Caco-2 (cell line): ENCODE results near the gene MOV10. TPM values are rescaled to one million over a fixed set of nuclear protein-coding genes. Genes with fewer than 3 reads are reported as not detected.

Experiments used
- BruUV-seq: library from RNA; stranded (reverse); fragments of 400-500 nt; replicated peaks from 2 replicates; lab custom pipeline; 2021; lab: Mats Ljungman, UMichigan
- CTCF ChIA-PET: fragments of 300-600 bp; sonication (Branson Sonifier 250); formaldehyde crosslinking; loops from one replicate; lab custom pipeline; 2022; ENCODE audit warnings: antibody characterized with exemption; lab: Charles Lee
- POLR2A ChIA-PET: fragments of 300-600 bp; sonication (Branson Sonifier 250); formaldehyde crosslinking; loops from one replicate; lab custom pipeline; 2022; ENCODE audit warnings: antibody characterized with exemption; lab: Charles Lee
- DNase-seq, 2 experiments: peaks; one replicate each; pipeline versions ENCODE4 v3.0.0 to v3.0.0-alpha.2; 2020 to 2022
- H3K27me3 ChIP-seq: replicated peaks from 2 replicates; pipeline ENCODE4 v1.6.0; 2011; ENCODE audit warnings: low read length; ENCODE audit not compliant: control insufficient read depth, insufficient read depth
- H3K36me3 ChIP-seq: 2 replicates; pipeline ENCODE4 v1.5.1; 2011; ENCODE audit warnings: low read length; ENCODE audit not compliant: control insufficient read depth, insufficient read depth
- H3K4me1 ChIP-seq: fragments of 250-450 bp; sonication (Bioruptor Pico); 2 replicates; pipeline ENCODE4 v1.5.1; 2020; ENCODE audit warnings: mild to moderate bottlenecking
- H3K4me3 ChIP-seq: 2 replicates; pipeline ENCODE4 v1.5.1; 2011; ENCODE audit warnings: low read depth, mild to moderate bottlenecking, control low read depth, low read length
- H3K9me3 ChIP-seq: fragments of 250-450 bp; sonication (Bioruptor Pico); 2 replicates; pipeline ENCODE4 v1.5.1; 2020; ENCODE audit warnings: mild to moderate bottlenecking, moderate library complexity
- H3K27ac Mint-ChIP-seq: one replicate; pipeline ENCODE4 v1.8.0; 2022; ENCODE audit warnings: mixed read lengths; ENCODE audit not compliant: unreplicated experiment
- H3K27me3 Mint-ChIP-seq: one replicate; pipeline ENCODE4 v1.8.0; 2022; ENCODE audit warnings: mixed read lengths; ENCODE audit not compliant: insufficient read depth, unreplicated experiment
- H3K36me3 Mint-ChIP-seq: one replicate; pipeline ENCODE4 v1.8.0; 2022; ENCODE audit warnings: mild to moderate bottlenecking, mixed read lengths; ENCODE audit not compliant: insufficient read depth, unreplicated experiment
- H3K4me1 Mint-ChIP-seq: one replicate; pipeline ENCODE4 v1.8.0; 2022; ENCODE audit warnings: low read depth, mixed read lengths; ENCODE audit not compliant: unreplicated experiment
- H3K4me3 Mint-ChIP-seq: one replicate; pipeline ENCODE4 v1.8.0; 2022; ENCODE audit warnings: mild to moderate bottlenecking, moderate library complexity, mixed read lengths; ENCODE audit not compliant: unreplicated experiment
- H3K9me3 Mint-ChIP-seq: one replicate; pipeline ENCODE4 v1.8.0; 2022; ENCODE audit warnings: mixed read lengths; ENCODE audit not compliant: unreplicated experiment
- intact Hi-C: fragments of 100-400 bp; cut with micrococcal nuclease; formaldehyde crosslinking; loops from one replicate; pipeline ENCODE4 v1.10.0; 2022; ENCODE audit not compliant: unreplicated experiment
- total RNA-seq: library from RNA; stranded (reverse); gene quantifications from 2 replicates; pipeline ENCODE4 v1.2.3, GENCODE V29; 2022
- TF ChIP-seq, protein P1 (sequence below), 2 experiments: fragments of 200-600 bp in 1 of 2; IDR thresholded peaks; 1 replicate in 1 of 2; 2 replicates in 1 of 2; pipeline versions ENCODE4 v1.5.1 to v1.8.0; 2011 to 2022; ENCODE audit warnings: antibody characterized with exemption in 1 of 2, control low read depth in 1 of 2, inconsistent platforms in 1 of 2, low read depth in 1 of 2, low read length in 1 of 2, mild to moderate bottlenecking in 1 of 2, moderate library complexity in 1 of 2; ENCODE audit not compliant: insufficient read depth in 1 of 2, severe bottlenecking in 1 of 2, unreplicated experiment in 1 of 2

The MOV10 gene
- total RNA-seq, 1 experiment from 2014 or later, result 102 TPM

DNA sequence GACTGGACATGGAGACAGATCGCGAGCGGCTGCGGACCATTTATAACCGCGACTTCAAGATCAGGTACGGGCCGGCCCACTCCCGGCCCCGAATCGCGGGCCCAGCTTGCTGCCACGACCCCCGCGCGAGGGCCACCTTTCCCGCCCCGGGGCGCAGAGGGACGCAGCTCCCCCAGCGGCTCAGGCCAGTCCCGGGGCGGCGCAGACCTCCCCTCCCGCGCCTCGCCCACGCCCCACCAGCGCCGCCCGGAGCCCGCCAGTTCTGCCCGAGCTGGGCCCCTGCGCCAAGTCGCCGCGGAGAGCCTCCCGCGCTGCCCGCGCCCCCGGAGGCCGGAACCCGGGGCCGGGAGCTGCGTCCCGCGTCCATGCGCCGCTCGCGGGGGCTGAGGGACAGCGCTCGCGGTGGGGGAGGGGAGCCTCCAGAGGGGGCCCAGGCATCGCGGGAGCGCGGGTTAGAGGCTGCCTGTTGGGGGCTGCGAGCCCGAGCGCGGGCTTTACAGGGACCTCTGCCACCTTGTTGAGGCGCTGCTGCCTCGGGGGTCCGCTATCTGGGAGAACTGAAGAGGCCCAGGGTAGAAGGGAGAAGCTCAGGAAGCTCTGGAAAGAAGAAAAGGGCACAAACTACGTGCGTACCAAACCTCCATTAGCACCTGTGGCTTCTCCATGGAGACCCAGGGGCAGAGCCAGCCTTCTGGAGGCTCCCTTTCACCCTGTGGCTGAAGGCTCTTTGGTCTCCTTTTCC lies 698 bp downstream of the MOV10 start:
- Mint-ChIP-seq H3K4me3 (peak overlapping the region; percentile 88), H3K4me1 (peaks cover 13% of the 10 kb centered on the region), H3K27me3 (no peaks in the 10 kb centered on the region), H3K9me3 (no peaks in the 10 kb centered on the region), H3K36me3 (peaks cover 44% of the 10 kb centered on the region), H3K27ac (peak overlapping the region; percentile 98)
- DNase-seq, result peak in 1 of 2 experiments; percentile 59
- ChIA-PET POLR2A (interaction anchor here (1.6 to 1.7 kb wide), 2 partner anchors 24 to 30 kb away, joined by 6 to 27 read pairs; no protein-coding TSS in a partner anchor), CTCF (interaction anchor here (0.5 to 2.0 kb wide), 7 partner anchors 10 to 478 kb away, joined by 3 to 24 read pairs (median 6); no protein-coding TSS in a partner anchor)
- intact Hi-C loops, result loop anchor here (1.0 to 5.0 kb wide), 3 partner anchors 24 to 58 kb away; partner anchors contain the start of genes CAPZA1, RHOC and ST7L
- Histone ChIP-seq H3K36me3 (no peaks in the 10 kb centered on the region), H3K4me3 (peak overlapping the region; percentile 53), H3K27me3 (no peaks in the 10 kb centered on the region), H3K9me3 (no peaks in the 10 kb centered on the region), H3K4me1 (peaks cover 14% of the 10 kb centered on the region)
- BruUV-seq, result no TSS peak
- TF ChIP-seq, protein P1, sequence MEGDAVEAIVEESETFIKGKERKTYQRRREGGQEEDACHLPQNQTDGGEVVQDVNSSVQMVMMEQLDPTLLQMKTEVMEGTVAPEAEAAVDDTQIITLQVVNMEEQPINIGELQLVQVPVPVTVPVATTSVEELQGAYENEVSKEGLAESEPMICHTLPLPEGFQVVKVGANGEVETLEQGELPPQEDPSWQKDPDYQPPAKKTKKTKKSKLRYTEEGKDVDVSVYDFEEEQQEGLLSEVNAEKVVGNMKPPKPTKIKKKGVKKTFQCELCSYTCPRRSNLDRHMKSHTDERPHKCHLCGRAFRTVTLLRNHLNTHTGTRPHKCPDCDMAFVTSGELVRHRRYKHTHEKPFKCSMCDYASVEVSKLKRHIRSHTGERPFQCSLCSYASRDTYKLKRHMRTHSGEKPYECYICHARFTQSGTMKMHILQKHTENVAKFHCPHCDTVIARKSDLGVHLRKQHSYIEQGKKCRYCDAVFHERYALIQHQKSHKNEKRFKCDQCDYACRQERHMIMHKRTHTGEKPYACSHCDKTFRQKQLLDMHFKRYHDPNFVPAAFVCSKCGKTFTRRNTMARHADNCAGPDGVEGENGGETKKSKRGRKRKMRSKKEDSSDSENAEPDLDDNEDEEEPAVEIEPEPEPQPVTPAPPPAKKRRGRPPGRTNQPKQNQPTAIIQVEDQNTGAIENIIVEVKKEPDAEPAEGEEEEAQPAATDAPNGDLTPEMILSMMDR (IDR thresholded peaks at IDR 0.05; ENCODE audit: insufficient read depth in 1 of 2, low read depth in 1 of 2, low read length in 1 of 2, severe bottlenecking in 1 of 2, unreplicated experiment in 1 of 2), result no peak

DNA sequence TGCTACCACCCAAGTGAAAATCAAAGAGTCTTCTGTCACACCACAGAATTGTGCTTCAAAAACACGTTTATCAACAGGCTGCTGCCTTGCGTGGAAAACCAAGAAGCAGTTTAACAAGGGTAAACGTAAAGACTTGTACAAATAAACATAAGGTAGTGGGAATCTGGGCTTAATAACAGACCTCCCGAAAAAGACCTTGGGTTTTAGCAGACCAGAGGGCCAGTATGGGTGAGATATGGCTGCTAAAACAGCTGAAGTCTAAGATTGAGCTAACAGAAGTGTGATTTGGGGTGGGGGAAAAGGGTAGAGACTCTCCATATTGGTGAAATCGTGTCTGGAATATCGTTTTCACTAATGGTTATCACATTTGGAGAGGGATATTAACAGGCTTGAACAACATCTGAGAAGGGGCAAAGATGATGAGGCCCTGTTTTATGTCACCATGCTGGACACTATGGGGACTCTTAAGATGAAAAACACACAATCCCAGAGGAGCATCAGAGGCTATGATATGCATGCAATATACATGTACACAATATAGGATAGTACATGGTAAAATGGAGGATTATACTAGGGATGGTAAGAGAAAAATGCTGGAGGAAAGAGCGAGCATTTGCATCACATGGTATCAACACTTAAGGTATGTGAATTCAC lies 1.4 kb downstream of the MOV10 start:
- Mint-ChIP-seq H3K36me3 (peaks cover 37% of the 10 kb centered on the region), H3K4me1 (peaks cover 13% of the 10 kb centered on the region), H3K27ac (peak overlapping the region; percentile 15), H3K4me3 (peak overlapping the region; percentile 88), H3K9me3 (no peaks in the 10 kb centered on the region), H3K27me3 (no peaks in the 10 kb centered on the region)
- TSS peak; percentile 22 for BruUV-seq
- ChIA-PET CTCF (interaction anchor here (0.5 to 2.0 kb wide), 4 partner anchors 23 to 478 kb away, joined by 3 to 7 read pairs (median 3); no protein-coding TSS in a partner anchor), POLR2A (interaction anchor here (1.6 kb wide), 1 partner anchor 29 kb away, joined by 6 read pairs; no protein-coding TSS in a partner anchor)
- intact Hi-C loops, result loop anchor here (2.0 kb wide), 1 partner anchor 23 kb away; no protein-coding TSS in a partner anchor
- TF ChIP-seq, protein P1 (IDR thresholded peaks at IDR 0.05; ENCODE audit: insufficient read depth in 1 of 2, low read depth in 1 of 2, low read length in 1 of 2, severe bottlenecking in 1 of 2, unreplicated experiment in 1 of 2), result no peak
- Histone ChIP-seq H3K9me3 (no peaks in the 10 kb centered on the region), H3K27me3 (no peaks in the 10 kb centered on the region), H3K36me3 (no peaks in the 10 kb centered on the region), H3K4me1 (peaks cover 14% of the 10 kb centered on the region), H3K4me3 (peak overlapping the region; percentile 53)
- no peak for DNase-seq

DNA sequence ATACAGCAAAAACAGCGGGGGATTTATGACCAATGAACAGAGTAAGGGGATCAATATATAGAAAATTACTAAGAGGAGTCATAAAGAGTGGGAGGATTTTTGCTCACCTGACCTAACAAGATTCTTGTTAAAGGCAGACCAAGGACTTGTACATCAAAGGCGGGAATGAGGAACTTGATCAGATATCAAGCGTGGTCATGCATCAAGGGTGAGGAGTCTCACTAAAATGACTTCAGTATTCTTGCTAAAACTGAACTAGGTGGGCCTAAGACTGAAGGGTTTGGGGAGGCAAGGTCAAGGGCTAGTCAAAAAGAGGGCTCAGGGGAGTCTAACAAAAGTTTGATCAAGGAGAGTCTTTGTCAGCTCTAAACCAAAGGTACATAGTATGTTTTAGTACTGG lies 2.1 kb downstream of the MOV10 start:
- intact Hi-C loops, result no loop called here
- Mint-ChIP-seq H3K27me3 (no peaks in the 10 kb centered on the region), H3K9me3 (no peaks in the 10 kb centered on the region), H3K36me3 (peaks cover 31% of the 10 kb centered on the region), H3K4me3 (peak overlapping the region; percentile 88), H3K4me1 (peaks cover 13% of the 10 kb centered on the region), H3K27ac (no peak overlapping the region)
- Histone ChIP-seq H3K4me1 (peaks cover 14% of the 10 kb centered on the region), H3K27me3 (no peaks in the 10 kb centered on the region), H3K4me3 (no peak overlapping the region), H3K36me3 (no peaks in the 10 kb centered on the region), H3K9me3 (no peaks in the 10 kb centered on the region)
- POLR2A ChIA-PET, result no interaction called here
- CTCF ChIA-PET, result interaction anchor here (1.2 kb wide), 1 partner anchor 22 kb away, joined by 3 read pairs; no protein-coding TSS in a partner anchor
- BruUV-seq, result no TSS peak
- TF ChIP-seq, protein P1 (IDR thresholded peaks at IDR 0.05; ENCODE audit: insufficient read depth in 1 of 2, low read depth in 1 of 2, low read length in 1 of 2, severe bottlenecking in 1 of 2, unreplicated experiment in 1 of 2), result no peak
- no peak for DNase-seq
